RCC 7860 (cell line): ENCODE measurements around the gene MAS1L.
"Not testable (repeated sequence)": the region's sequence is repeated elsewhere in the genome, so short reads cannot be mapped to it uniquely, and the experiment has no call there.

ENCODE experiments used
- DNase-seq: peaks from one replicate; pipeline ENCODE4 v3.0.0-alpha.2; 2015; ENCODE audit warnings: low spot score
- FAIRE-seq: peaks from 2 replicates; lab custom pipeline; 2012; peaks lifted over from hg19 to GRCh38; lab: Jason Lieb, UNC

Gene MAS1L

DNA sequence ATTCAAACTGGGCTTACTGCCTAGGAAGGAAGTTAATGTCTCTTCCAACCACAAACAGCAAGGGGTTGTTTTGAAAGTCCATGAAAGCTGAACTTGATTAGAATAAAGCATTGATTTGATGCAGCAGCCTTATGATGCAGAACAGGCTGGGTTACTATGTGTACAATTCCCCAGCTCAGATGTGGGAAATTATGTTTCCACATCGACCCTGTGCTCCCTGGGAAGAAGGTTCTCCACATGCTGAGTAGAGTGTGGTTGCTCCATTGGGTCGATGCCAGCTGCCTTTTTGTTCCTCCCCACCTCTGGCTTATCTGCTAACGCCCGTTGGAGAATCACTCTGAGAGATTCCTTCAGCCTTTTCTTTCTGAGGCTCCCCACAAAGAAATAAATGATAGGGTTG is 1.2 kb downstream of the MAS1L start:
- DNase-seq = no peak

DNA sequence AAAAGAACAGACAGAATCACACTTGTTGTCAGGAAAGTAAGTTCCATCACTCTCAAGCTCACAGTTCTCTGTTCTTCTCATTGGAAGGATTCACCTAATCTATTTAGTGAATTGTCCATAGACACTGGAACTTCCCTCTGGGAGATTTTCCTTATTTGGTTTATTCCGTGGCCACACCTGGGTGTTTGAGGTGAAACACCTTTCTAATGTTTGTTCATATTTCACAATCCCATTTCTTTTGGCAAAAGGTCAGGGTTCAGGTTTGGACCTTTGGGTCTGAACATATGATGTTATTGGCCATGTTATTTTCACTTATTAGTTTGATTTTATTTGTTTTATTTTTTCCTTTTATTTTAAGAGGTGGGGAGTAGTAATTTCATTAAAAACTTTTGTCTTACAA is 4.0 kb downstream of the MAS1L start:
- no peak for FAIRE-seq

More for the DNA sequence above, 1.2 kb downstream of the MAS1L start:
- FAIRE-seq = no peak

DNA sequence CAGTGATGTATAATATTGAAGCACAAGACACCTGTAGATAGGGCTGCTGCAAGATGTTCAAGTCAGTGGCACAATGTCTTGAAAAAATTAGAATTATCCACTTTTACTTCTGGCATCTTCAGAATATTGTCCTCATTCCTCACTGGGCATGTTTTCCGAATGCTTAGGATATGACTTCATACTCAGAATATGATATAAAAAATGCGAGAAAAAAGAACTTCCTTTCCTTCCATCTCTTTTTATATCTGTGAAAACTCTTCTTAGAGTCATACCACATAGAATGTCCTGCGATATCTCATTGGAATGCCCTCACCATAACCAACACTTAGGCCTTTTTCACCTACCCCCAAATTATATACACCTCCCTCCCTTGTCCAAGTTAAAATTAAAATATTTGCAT is 4.6 kb downstream of the MAS1L start:
- no peak for DNase-seq
- FAIRE-seq = no peak

More for the DNA sequence above, 4.0 kb downstream of the MAS1L start:
- DNase-seq = no peak

DNA sequence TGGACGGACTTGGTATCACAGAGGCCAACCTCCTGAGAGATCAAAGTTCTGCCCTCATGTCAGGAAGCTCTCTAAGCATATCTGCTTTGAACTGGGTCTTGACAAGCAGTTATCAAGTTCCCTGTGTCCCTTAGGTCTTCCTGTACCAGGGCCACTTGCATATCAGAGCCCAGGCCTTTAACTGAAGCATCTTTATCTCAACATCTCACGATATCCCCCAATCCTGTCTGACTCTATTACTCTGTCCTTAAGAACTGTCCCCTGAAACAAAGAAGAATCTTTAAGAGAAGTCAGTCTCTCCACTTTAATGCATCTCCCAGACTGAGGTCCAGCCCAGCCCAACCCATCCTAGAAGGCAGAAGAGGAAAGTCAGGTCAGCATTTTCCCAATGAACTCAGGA is 8.2 kb downstream of the MAS1L start:
- DNase-seq (no peak), FAIRE-seq (no peak)

DNA sequence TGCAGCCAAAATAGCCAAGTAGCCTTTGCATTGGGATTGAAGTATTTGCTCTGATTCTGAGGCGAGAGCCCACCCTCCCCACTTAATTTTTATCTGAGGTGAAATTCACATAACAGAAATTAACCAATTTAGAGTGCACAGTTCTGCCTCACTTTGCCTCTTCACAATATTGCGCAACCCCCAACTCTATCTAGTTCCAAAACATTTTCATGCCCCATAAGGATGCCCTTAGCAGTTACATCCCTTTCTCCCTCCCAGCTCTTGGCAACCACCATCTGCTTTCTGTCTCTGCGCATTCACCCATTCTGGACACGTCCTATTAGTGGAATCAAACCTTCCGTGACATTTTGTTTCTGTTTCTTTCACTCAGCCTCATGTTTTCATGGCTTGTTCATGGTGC is 9.0 kb downstream of the MAS1L start:
- FAIRE-seq (no peak), DNase-seq (no peak)

DNA sequence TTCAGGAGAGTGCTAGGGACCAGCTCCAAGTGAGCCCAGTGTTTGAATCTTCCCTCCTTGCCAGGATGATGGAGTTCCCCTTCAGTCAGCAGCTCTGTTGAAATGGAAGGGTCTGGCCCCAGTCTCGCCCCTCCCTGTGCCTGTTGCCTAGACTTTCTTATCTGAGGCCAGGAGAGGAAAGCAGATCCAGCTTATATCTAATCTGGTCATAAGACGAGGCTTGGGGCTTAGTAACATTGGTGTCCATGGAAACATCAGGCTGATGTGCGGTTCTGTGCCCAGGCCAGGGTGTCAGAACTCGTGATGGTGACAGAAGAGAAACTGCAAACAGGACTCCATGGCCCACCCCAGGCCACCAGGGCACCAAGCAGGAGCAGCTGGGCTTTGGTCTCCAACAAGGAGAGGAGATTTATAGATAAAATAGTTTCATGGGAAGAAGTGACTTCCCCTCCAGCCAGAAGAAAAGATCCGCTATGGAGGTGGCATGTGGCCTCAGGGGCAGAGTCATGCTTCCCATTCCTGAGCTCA is 9.8 kb downstream of the MAS1L start:
- DNase-seq = no peak
- no peak for FAIRE-seq

DNA sequence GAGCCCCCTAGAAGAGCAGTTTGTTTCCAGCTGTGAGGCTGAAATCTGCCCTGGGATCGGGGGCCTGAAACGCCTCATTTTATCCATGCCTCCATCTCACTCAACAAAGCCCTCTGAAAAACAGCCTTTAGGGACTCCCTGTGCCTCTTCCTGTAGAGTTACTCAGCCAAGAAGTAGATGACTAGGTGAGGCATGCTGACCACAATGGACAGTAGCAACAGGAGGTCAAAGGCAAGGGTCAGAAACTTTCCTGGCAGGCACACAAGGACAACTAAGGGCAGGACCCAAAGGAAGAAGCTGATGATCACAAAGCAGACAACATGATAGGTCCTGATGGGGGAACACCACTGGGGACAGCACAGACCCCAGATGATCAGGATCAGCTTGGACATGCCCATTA is 12.8 kb downstream of the MAS1L start:
- DNase-seq (peak; percentile 11), FAIRE-seq (no peak)

DNA sequence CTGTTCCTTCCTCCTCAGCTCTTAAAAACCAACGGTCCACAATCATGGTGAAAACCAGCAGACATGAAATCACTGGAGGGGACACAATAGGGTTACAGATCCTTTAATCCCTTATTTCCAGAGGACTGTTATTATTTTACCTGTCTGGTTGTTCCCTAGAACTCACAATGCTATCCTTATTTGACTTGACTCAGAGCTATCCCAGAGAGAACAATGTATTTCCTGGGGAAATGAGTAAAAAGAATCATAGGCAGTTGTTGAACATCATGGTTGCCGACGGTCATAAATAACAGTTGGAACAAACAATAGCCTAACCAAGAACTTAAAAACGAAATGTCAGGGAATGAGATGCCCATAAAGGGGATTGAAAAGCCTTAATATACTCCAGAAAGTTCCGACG is 21.5 kb downstream of the MAS1L start:
- DNase-seq (no peak), FAIRE-seq (no peak)

DNA sequence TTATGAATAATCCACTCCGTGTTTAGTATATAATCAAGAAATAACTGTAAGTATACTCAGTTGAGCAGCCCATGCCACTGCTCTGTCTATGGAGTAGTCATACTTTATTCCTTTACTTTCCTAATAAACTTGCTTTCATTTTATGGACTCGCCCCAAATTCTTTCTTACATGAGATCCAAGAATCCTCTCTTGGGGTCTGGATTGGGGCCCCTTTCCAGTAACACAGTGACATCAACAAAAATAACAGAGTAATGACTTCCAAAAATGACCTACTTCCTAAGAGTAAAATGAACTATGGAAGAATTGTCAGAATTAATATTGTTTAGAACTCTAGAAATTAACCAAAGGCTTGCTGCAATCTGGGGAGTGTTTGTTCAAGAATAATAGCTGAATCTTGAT is 22.0 kb downstream of the MAS1L start:
- DNase-seq (no peak), FAIRE-seq (no peak)

DNA sequence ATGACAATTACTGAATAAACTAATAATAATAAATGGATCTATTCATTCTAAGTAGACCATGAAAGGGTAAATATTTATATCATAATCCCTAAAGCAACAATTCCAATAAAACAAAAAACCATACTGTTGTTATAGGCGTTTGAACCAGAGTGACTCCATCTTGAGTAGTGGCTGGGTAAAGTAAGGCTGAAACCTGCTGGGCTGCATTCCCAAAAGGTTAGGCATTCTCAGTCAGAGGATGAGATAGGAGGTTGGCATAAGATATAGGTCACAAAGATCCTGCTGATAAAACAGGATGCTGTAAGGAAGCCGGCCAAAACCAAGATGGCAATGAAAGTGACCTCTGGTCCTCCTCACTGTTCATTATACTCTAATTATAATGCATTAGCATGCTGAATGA is 22.5 kb downstream of the MAS1L start:
- DNase-seq = no peak
- FAIRE-seq = no peak

DNA sequence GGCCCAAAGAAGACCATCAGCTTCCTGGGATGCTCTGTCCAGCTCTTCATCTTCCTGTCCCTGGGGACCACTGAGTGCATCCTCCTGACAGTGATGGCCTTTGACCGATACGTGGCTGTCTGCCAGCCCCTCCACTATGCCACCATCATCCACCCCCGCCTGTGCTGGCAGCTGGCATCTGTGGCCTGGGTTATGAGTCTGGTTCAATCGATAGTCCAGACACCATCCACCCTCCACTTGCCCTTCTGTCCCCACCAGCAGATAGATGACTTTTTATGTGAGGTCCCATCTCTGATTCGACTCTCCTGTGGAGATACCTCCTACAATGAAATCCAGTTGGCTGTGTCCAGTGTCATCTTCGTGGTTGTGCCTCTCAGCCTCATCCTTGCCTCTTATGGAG is 25.7 kb downstream of the MAS1L start:
- FAIRE-seq (no peak), DNase-seq (no peak)

DNA sequence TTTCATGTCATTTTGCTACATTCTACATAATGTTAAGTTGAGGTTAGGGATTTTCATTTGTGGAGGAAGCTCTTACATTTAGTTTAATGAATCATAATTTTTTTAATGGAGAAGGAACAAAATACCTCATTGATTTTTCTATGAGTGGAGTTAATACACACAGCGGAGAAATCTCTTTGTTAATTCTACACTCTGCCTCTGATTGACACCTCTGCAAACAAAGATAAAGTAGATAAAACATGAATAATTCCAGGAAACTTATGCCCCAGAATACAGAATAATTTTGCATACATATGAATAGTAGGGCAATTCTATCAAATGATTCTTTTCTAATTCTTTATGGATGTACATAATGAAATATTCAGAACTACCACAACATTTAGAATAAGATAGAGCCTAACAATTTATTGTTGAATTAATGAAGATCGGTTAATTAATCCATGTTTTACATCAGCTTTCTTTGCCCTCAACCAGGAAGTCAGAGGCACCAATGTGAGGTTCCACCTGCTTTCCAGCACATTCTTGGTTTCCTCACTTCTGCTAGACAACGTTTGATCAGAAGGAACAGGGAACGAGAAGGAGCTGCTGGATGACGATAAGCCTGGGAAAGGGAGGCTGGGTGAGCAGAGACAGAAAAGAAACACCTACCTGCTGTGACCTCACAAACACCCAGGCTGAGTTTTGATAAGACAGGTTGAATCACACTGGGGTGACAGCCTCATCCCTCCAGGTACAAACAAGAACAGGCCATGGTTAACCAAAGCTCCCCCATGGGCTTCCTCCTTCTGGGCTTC is 26.5 kb downstream of the MAS1L start:
- DNase-seq (no peak), FAIRE-seq (no peak)

DNA sequence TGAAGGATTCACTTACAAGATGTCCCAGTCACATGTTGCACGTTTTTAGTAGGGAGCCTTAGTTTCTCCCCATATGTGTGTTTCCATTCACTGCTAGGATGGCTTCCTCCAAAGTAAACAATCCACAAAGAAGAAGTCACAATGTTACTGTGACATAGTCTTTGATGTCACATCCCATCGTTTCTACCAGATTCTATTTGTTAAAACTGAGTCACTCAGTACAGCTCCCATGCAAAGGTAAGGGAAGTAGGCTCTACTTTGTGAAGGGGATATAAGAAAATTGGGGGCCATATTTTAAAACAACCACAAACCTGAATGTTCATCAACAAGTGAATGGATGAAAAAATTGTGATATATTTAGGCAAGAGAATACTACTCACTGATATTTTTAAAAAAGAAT is 30.8 kb downstream of the MAS1L start, which contains the start of the genes OR11A1 and OR2H1:
Gene OR11A1, minus strand, starts transcription at position 101 of the 400 bp plus-strand sequence. CDS start 29,430 bp downstream, outside the sequence.
Gene OR2H1, plus strand, starts transcription at position 185 of the 400 bp plus-strand sequence. CDS start 4,615 bp downstream, outside the sequence.
- no peak for FAIRE-seq
- no peak for DNase-seq

DNA sequence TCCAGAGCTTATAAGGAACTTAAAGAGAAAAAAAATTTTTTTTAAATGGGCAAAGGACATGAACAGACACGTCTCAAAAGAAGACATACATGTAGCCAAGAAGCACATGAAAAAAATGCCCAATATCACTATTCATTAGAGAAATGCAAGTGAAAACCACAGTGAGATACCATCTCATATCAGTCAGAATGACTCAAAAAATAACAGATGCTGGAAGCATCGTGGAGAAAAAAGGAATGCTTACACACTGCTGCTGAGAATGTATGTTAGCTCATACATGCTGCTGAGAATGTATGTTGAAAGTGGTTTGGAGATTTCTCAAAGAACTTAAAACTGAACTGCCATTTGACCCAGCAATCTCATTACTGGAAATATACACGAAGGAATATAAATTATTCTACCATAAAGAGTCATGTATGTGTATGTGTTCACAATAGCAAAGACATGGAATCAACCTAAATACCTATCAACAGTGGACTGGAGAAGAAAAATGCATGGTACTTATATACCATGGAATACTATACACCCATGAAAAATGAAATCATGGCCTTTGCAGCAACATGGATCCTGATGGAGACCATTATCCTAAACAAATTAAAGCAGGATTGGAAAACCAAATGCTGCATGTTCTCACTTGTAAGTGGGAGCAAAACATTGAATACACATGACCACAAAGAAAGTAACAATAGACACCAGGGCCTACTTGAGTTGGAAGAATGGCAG is 36.1 kb downstream of the MAS1L start:
- FAIRE-seq = no peak
- peak; percentile 18 for DNase-seq

DNA sequence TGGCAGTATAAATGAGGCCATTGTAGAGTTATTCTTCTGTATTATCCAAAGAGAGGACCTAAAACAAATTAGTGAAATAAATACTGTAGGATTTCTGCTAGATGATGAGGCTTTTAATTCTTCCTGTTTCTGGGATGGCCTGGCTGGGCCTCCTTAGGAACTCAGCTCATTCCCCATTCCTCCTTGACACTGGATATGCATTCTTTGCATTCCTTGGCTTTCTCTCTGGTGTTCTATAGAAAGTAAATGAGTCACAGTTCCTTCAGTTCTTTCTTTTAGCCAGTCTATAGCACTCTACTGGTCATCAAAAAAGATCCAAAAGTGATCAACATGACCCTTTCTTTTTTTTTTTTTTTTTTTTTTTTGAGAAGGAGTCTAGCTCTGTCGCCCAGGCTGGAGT is 40.1 kb downstream of the MAS1L start:
- FAIRE-seq = no peak

DNA sequence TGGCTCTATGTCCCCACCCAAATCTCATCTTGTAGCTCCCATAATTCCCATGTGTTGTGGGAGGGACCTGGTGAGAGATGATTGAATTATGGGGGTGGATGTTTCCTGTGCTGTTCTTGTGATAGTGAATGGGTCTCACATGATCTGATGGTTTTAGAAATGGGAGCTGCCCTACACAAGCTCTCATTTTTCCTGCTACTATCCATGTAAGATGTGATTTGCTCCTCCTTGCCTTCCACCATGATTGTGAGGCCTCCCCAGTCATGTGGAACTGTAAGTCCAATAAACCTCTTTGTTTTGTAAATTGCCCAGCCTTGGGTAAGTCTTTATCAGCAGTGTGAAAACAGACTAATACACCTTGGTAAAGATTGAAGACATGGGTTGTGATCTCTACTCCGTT is 43.7 kb downstream of the MAS1L start:
- FAIRE-seq = not testable (repeated sequence)

More for the DNA sequence above, 40.1 kb downstream of the MAS1L start:
- DNase-seq = peak; percentile 38

DNA sequence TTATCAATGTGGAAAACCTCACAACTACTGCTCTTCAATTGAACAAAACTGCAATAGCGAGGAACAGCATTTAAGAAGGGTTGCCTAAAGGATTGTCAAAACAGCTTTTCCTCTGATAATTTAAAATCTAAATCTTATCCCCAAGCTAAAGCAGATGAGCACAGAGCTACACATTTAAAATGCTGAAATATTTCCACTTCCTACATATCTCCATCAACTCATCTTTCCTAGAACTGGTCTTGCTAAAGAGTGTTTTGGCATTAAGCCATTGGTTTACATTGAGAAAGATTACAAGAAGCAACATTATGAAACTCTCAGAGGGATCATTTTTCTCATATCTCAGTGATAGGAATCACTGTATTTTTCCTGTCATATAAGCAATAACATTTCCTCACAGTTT is 45.0 kb downstream of the MAS1L start:
- DNase-seq = no peak
- no peak for FAIRE-seq

More for the DNA sequence above, 43.7 kb downstream of the MAS1L start:
- DNase-seq = not testable (repeated sequence)

DNA sequence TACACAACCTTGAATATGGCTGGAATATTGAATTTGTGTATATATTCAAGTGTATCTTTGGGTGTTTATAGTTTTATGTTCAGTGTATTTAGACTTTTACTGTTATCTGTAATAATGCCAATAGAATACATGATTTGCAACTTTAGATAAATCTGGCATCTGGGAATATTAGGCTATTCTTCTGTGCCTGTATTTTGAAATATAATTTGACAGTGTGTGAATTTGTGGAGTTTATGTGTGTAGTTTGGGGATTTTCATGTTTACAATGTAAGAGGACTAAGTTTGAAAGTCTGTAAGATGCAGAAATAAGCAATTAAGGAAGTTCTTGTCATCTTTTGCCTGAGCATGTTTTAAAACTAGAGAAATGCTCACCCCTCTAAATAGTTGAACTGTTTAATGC is 48.8 kb downstream of the MAS1L start, which contains the start of gene OR10C1:
Gene OR10C1, plus strand, starts transcription at position 301 of the 400 bp plus-strand sequence. CDS start 710 bp downstream, outside the sequence.
- no peak for FAIRE-seq
- no peak for DNase-seq

DNA sequence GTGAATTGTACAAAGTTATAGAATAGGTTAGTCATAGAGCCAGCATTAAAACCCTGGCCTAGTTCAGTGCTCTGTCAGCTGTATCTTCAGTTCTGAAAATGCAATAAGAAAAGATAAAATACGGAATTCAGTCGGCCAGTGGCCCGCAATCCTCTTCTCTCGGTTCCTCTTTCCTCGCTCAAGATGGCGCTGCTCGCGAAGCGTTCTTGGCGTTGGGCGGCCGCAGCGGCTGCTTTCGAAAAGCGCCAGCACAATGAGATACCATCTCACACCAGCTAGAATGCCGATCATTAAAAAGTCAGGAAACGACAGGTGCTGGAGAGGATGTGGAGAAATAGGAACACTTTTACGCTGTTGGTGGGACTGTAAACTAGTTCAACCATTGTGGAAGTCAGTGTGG is 51.0 kb downstream of the MAS1L start:
- not testable (repeated sequence) for DNase-seq, FAIRE-seq
